Loucy (cell line): ENCODE data around the gene KATNAL2.

Experiments used
- H2AFZ ChIP-seq: fragments of 200-600 bp; sonication (generic); 2 replicates; pipeline ENCODE4 v1.6.0; 2016; ENCODE audit warnings: antibody characterized with exemption, mild to moderate bottlenecking, low read length, moderate library complexity
- H3F3A ChIP-seq: fragments of 200-600 bp; 2 replicates; pipeline ENCODE4 v1.6.0; 2016; ENCODE audit warnings: antibody characterized with exemption, low read depth, mild to moderate bottlenecking
- H3K27me3 ChIP-seq: fragments of 200-600 bp; sonication (generic); 2 replicates; pipeline ENCODE4 v1.6.1; 2014; ENCODE audit warnings: low read length, mild to moderate bottlenecking; ENCODE audit not compliant: insufficient read depth, poor library complexity, severe bottlenecking
- H3K36me3 ChIP-seq: fragments of 200-600 bp; sonication (generic); 2 replicates; pipeline ENCODE4 v1.6.1; 2016; ENCODE audit warnings: low read length; ENCODE audit not compliant: insufficient read depth
- H3K4me1 ChIP-seq: fragments of 200-600 bp; sonication (generic); 2 replicates; pipeline ENCODE4 v1.5.1; 2014; ENCODE audit warnings: low read length, mild to moderate bottlenecking; ENCODE audit not compliant: insufficient read depth, poor library complexity, severe bottlenecking
- H3K4me2 ChIP-seq: fragments of 200-600 bp; sonication (generic); 2 replicates; pipeline ENCODE4 v1.6.0; 2014; ENCODE audit warnings: antibody characterized with exemption, low read length, low read depth, mild to moderate bottlenecking; ENCODE audit not compliant: poor library complexity, severe bottlenecking
- H3K4me3 ChIP-seq: fragments of 200-600 bp; sonication (generic); 2 replicates; pipeline ENCODE4 v1.5.1; 2014; ENCODE audit warnings: low read length, mild to moderate bottlenecking, mixed read lengths; ENCODE audit not compliant: poor library complexity, severe bottlenecking
- H3K79me2 ChIP-seq: fragments of 200-600 bp; sonication (generic); 2 replicates; pipeline ENCODE4 v1.6.1; 2014; ENCODE audit warnings: low read length; ENCODE audit not compliant: insufficient read depth
- H3K9ac ChIP-seq: fragments of 200-600 bp; sonication (generic); 2 replicates; pipeline ENCODE4 v1.6.0; 2014; ENCODE audit warnings: mild to moderate bottlenecking, low read depth, low read length, moderate library complexity; ENCODE audit not compliant: poor library complexity, severe bottlenecking
- H3K9me2 ChIP-seq: fragments of 200-600 bp; sonication (generic); replicated peaks from 2 replicates; pipeline ENCODE4 v1.6.1; 2016; ENCODE audit warnings: low read depth, low read length, mixed read lengths
- H3K9me3 ChIP-seq: fragments of 200-600 bp; sonication (generic); 2 replicates; pipeline ENCODE4 v1.6.1; 2014; ENCODE audit warnings: mild to moderate bottlenecking, antibody characterized with exemption, low read length, low read depth; ENCODE audit not compliant: insufficient read depth
- H4K20me1 ChIP-seq: fragments of 200-600 bp; sonication (generic); 2 replicates; pipeline ENCODE4 v1.6.0; 2014; ENCODE audit warnings: antibody characterized with exemption, low read length, mild to moderate bottlenecking; ENCODE audit not compliant: insufficient read depth, poor library complexity, severe bottlenecking
- EZH2phosphoT487 ChIP-seq: fragments of 200-600 bp; IDR thresholded peaks from 2 replicates; pipeline ENCODE4 v1.6.1; 2018; ENCODE audit warnings: antibody characterized with exemption, mild to moderate bottlenecking, moderate library complexity, borderline replicate concordance
- TF ChIP-seq, protein P1 (sequence below): fragments of 200-600 bp; sonication (generic); conservative IDR thresholded peaks from 2 replicates; pipeline ENCODE4 v1.5.1; 2014; ENCODE audit warnings: mild to moderate bottlenecking, antibody characterized with exemption, low read length

KATNAL2 gene

GRCh38 chr18:46917108-46917802, at the start of gene KATNAL2, which contains the start of gene PIAS2:
TSS of gene KATNAL2 (plus strand) at chr18:46917602. CDS start at chr18:46946873, 29,271 bp downstream.
TSS of gene PIAS2 (minus strand) at chr18:46917507. CDS start at chr18:46917345, 162 bp downstream.
- H3K79me2 ChIP-seq, result peaks cover 57% of the 10 kb centered on the region
- H3K4me3 ChIP-seq, result peak within 1 kb of the TSS; percentile 90

GRCh38 chr18:46868169-46868921, 49.1 kb upstream of the KATNAL2 start:
- Histone ChIP-seq H3K36me3 (peaks cover 16% of the 10 kb centered on the region; the same call in 1 of the 2 replicates), H3K9me3 (peaks cover 13% of the 10 kb centered on the region; the same call in 1 of the 2 replicates), H3K9me2 (no peaks in the 10 kb centered on the region), H3K9ac (no peak overlapping the region), H3K4me1 (peaks cover 21% of the 10 kb centered on the region), H2AFZ (no peak overlapping the region), H3K27me3 (no peaks in the 10 kb centered on the region), H3K4me2 (no peak overlapping the region), H4K20me1 (peaks cover 11% of the 10 kb centered on the region), H3F3A (no peaks in the 10 kb centered on the region), H3K4me3 (no peak overlapping the region), H3K79me2 (peaks cover 94% of the 10 kb centered on the region)
- TF ChIP-seq EZH2phosphoT487, result no peak
- TF ChIP-seq, protein P1, sequence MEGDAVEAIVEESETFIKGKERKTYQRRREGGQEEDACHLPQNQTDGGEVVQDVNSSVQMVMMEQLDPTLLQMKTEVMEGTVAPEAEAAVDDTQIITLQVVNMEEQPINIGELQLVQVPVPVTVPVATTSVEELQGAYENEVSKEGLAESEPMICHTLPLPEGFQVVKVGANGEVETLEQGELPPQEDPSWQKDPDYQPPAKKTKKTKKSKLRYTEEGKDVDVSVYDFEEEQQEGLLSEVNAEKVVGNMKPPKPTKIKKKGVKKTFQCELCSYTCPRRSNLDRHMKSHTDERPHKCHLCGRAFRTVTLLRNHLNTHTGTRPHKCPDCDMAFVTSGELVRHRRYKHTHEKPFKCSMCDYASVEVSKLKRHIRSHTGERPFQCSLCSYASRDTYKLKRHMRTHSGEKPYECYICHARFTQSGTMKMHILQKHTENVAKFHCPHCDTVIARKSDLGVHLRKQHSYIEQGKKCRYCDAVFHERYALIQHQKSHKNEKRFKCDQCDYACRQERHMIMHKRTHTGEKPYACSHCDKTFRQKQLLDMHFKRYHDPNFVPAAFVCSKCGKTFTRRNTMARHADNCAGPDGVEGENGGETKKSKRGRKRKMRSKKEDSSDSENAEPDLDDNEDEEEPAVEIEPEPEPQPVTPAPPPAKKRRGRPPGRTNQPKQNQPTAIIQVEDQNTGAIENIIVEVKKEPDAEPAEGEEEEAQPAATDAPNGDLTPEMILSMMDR, result no peak

More at GRCh38 chr18:46917108-46917802, at the start of gene KATNAL2, which contains the start of gene PIAS2:
- Histone ChIP-seq H3F3A (0 out of 2 replicates have a peak, but pooled peaks cover 3% of the 10 kb centered on the region), H3K9me2 (no peaks in the 10 kb centered on the region), H3K9me3 (no peaks in the 10 kb centered on the region), H4K20me1 (peaks cover 42% of the 10 kb centered on the region), H2AFZ (peak within 1 kb of the TSS; percentile 99), H3K4me1 (peaks cover 53% of the 10 kb centered on the region), H3K9ac (peak within 1 kb of the TSS; percentile 97), H3K27me3 (no peaks in the 10 kb centered on the region), H3K36me3 (no peaks in the 10 kb centered on the region), H3K4me2 (peak within 1 kb of the TSS; percentile 86)
- TF ChIP-seq, protein P1, result no peak
- TF ChIP-seq EZH2phosphoT487, result no peak

DNA sequence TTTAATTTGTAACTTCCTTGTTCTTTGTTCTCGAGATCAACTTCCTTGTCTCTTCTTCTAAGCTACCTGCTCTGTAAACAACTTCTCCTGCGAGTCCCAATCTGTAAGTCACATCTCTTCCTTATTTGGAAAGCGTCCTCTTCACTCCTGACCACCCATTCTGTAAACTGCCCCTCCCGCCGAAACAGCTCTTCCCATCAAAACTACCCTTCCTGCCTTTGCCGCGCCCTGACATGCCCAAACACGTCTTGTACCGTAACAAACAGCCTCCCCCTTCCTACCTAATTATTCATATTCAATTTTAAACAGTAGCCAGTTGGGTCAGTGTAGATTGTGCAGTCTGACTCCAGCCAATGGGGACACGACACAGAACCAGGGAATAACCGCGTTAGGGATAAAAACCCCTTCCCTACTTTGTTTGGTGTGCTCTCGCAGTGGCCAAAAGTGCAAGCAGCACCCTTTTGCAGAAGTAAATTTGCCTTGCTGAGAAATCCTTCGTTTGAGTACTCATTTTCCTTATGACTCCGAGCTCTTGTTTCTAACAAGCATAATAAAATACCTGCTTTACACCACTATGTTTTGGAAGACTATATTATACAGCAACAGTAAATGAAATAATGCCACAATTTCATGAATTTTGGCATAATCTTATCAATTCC, 39.9 kb upstream of the KATNAL2 start:
- no peaks in the 10 kb centered on the region for H3F3A ChIP-seq
- peaks cover 34% of the 10 kb centered on the region for H3K36me3 ChIP-seq
- TF ChIP-seq EZH2phosphoT487, result no peak
- TF ChIP-seq, protein P1, result no peak
- no peak overlapping the region for H3K9ac ChIP-seq
- H3K9me2 ChIP-seq, result no peaks in the 10 kb centered on the region
- H3K4me2 ChIP-seq, result no peak overlapping the region
- H4K20me1 ChIP-seq, result peaks cover 3% of the 10 kb centered on the region
- no peaks in the 10 kb centered on the region for H3K27me3 ChIP-seq
- H3K4me3 ChIP-seq, result no peak overlapping the region
- H3K4me1 ChIP-seq, result no peaks in the 10 kb centered on the region
- H2AFZ ChIP-seq, result no peak overlapping the region
- peaks cover 18% of the 10 kb centered on the region; the same call in 1 of the 2 replicates for H3K9me3 ChIP-seq
- peaks cover 96% of the 10 kb centered on the region for H3K79me2 ChIP-seq
